ENCODE measurements around the gene TLR5.

Gene TLR5

GRCh38 chr1:223059526-223059925 is 83.5 kb downstream of the TLR5 start:
- DNase-seq, result no peak

All from central memory CD4-positive, alpha-beta T cell (primary cell).